Stomach (tissue), 19 donors: ENCODE measurements around the gene EIF3CL. TPM values are rescaled to one million over a fixed set of nuclear protein-coding genes. Genes with fewer than 3 reads are reported as not detected.
"Not testable (repeated sequence)": the region's sequence is repeated elsewhere in the genome, so short reads cannot be mapped to it uniquely, and the experiment has no call there.

ENCODE experiments used
- DNase-seq, 2 donors: peaks; one replicate each; pipeline versions ENCODE4 v3.0.0 to v3.0.0-alpha.2; 2013 to 2019
- H3K27ac ChIP-seq, 5 donors: fragments of 200-600 bp in 4 of 5; sonication (generic) in 4 of 5; one replicate each; pipeline ENCODE4 v1.5.1; 2013 to 2019; ENCODE audit warnings: mild to moderate bottlenecking in 1 of 5, moderate library complexity in 1 of 5
- H3K27me3 ChIP-seq, 3 donors: fragments of 200-600 bp; sonication (generic); one replicate each; pipeline ENCODE4 v1.5.1; 2017 to 2019; ENCODE audit warnings: mixed run types in 1 of 3
- H3K36me3 ChIP-seq, 4 donors: fragments of 200-600 bp; sonication (generic); 1 replicate in 3 of 4; 2 replicates in 1 of 4; pipeline ENCODE4 v1.5.1; 2016 to 2019
- H3K4me1 ChIP-seq, 4 donors: fragments of 200-600 bp; sonication (generic); one replicate each; pipeline ENCODE4 v1.5.1; 2016 to 2019
- H3K4me3 ChIP-seq, 4 donors: fragments of 200-600 bp; sonication (generic) in 3 of 4; one replicate each; pipeline ENCODE4 v1.5.1; 2016 to 2019; ENCODE audit warnings: mild to moderate bottlenecking in 1 of 4
- H3K9me3 ChIP-seq, 4 donors: fragments of 200-600 bp; sonication (generic); one replicate each; pipeline ENCODE4 v1.5.1; 2016 to 2019
- WGBS, 5 donors: extraction: QIAGEN DNeasy Blood & Tissue Kit in 3 of 5; methylation state at CpG; one replicate each; pipeline versions ENCODE4 v1.1.5 to v1.1.7; 2013 to 2018; 5-methylcytosine and 5-hydroxymethylcytosine counted together
- intact Hi-C: fragments of 100-400 bp; cut with DNase I; formaldehyde crosslinking; loops from one replicate; pipeline ENCODE4 v1.15.1; 2023; ENCODE audit warnings: low total_unique reads
- long read RNA-seq, 10 donors: transcript quantifications; one replicate each; lab custom pipeline, GENCODE V29; 2026
- polyA plus RNA-seq, 3 donors: library from polyadenylated mRNA; stranded (reverse); fragments of 200-250 nt; gene quantifications; one replicate each; pipeline ENCODE4 v1.2.3, GENCODE V29; 2013
- total RNA-seq, 5 donors: library from RNA; depleted of rRNA; stranded (reverse); fragments of >200 nt; gene quantifications; one replicate each; pipeline versions ENCODE4 v1.1.0 to v1.2.3, GENCODE V29; 2014 to 2016
- donor health status: healthy with polysubstance abuse.
- donor health status: Bipolar disorder and iron deficiency.
- donor health status: healthy.

EIF3CL gene
- total RNA-seq (100 to 1,000 TPM in 3 of 5 donors, 10 to 100 TPM in 2; 96.0 to 227 (median 110) TPM), polyA plus RNA-seq (100 to 1,000 TPM in 1 of 3 donors, 10 to 100 TPM in 2; 63.4 to 101 (median 77.1) TPM)
- long read RNA-seq, donor 1, partial matches to known transcripts, result 83 of 95 reads
- long read RNA-seq, donor 1, other reads (novel, unspliced or antisense), result 12 of 95 reads
- long read RNA-seq, donor 2, transcript EIF3CL-201 (21 exons, 3,085 nt), result major isoform, 6 of 253 reads
- long read RNA-seq, donor 2, partial matches to known transcripts, result 165 of 253 reads
- long read RNA-seq, donor 2, other reads (novel, unspliced or antisense), result 81 of 253 reads
- long read RNA-seq, donor 3, partial matches to known transcripts, result 55 of 71 reads
- long read RNA-seq, donor 3, other reads (novel, unspliced or antisense), result 14 of 71 reads
- long read RNA-seq, donor 4, partial matches to known transcripts, result 9 of 10 reads
- long read RNA-seq, donor 4, other reads (novel, unspliced or antisense), result 0 of 10 reads
- long read RNA-seq, donor 5, partial matches to known transcripts, result 195 of 233 reads
- long read RNA-seq, donor 5, other reads (novel, unspliced or antisense), result 35 of 233 reads
- long read RNA-seq, donor 6, transcript EIF3CL-201 (21 exons, 3,085 nt), result major isoform, 13 of 732 reads
- long read RNA-seq, donor 6, partial matches to known transcripts, result 711 of 732 reads
- long read RNA-seq, donor 6, other reads (novel, unspliced or antisense), result 7 of 732 reads
- long read RNA-seq, donor 7, transcript EIF3CL-201 (21 exons, 3,085 nt), result major isoform, 5 of 33 reads
- long read RNA-seq, donor 7, partial matches to known transcripts, result 28 of 33 reads
- long read RNA-seq, donor 7, other reads (novel, unspliced or antisense), result 0 of 33 reads
- long read RNA-seq, donor 8, transcript EIF3CL-201 (21 exons, 3,085 nt), result major isoform, 5 of 228 reads
- long read RNA-seq, donor 8, partial matches to known transcripts, result 193 of 228 reads
- long read RNA-seq, donor 8, other reads (novel, unspliced or antisense), result 30 of 228 reads
- long read RNA-seq, donor 9, partial matches to known transcripts, result 160 of 169 reads
- long read RNA-seq, donor 9, other reads (novel, unspliced or antisense), result 8 of 169 reads
- long read RNA-seq, donor 10, partial matches to known transcripts, result 38 of 41 reads
- long read RNA-seq, donor 10, other reads (novel, unspliced or antisense), result 0 of 41 reads

GRCh38 chr16:28403220-28404072, at the start of gene EIF3CL:
Gene EIF3CL (minus strand): TSS chr16:28403841. CDS start chr16:28403618, 223 bp downstream.
- H3K36me3 ChIP-seq, DNase-seq, H3K4me1 ChIP-seq, intact Hi-C loops, H3K9me3 ChIP-seq, H3K27ac ChIP-seq, H3K27me3 ChIP-seq: not testable (repeated sequence)
- no CpG with 5 or more reads among the region's 66 CpGs for WGBS, 5 donors
- H3K4me3 ChIP-seq, result peak within 1 kb of the TSS in 3 of 4 donors; percentile 31 to 33 (median 32)

GRCh38 chr16:28447081-28447480, 43.4 kb upstream of the EIF3CL start:
- not testable (repeated sequence) for DNase-seq, H3K27ac ChIP-seq
- WGBS, 5 donors, result no CpG with 5 or more reads among the region's 6 CpGs

GRCh38 chr16:28446388-28446787, 42.7 kb upstream of the EIF3CL start:
- WGBS, 5 donors, result no CpG with 5 or more reads among the region's 4 CpGs
- H3K36me3 ChIP-seq, H3K27me3 ChIP-seq, H3K9me3 ChIP-seq, intact Hi-C loops, H3K4me3 ChIP-seq, H3K27ac ChIP-seq, H3K4me1 ChIP-seq, DNase-seq: not testable (repeated sequence)

More at GRCh38 chr16:28447081-28447480, 43.4 kb upstream of the EIF3CL start:
- H3K36me3 ChIP-seq, H3K4me1 ChIP-seq, H3K9me3 ChIP-seq, intact Hi-C loops, H3K27me3 ChIP-seq, H3K4me3 ChIP-seq: not testable (repeated sequence)

- H3K27ac ChIP-seq, DNase-seq, intact Hi-C loops, H3K4me1 ChIP-seq, H3K27me3 ChIP-seq, H3K9me3 ChIP-seq, H3K4me3 ChIP-seq, H3K36me3 ChIP-seq: not testable (repeated sequence)
- 74 to 88% (median 83%) methylated on average over 2 to 4 of the region's 6 CpGs; no CpG with 5 or more reads in 1 of the 5 donors for WGBS, 5 donors
These were observed 40.3 kb upstream of the EIF3CL start for GRCh38 chr16:28443943-28444342.

- intact Hi-C loops, H3K4me3 ChIP-seq, H3K27ac ChIP-seq, H3K36me3 ChIP-seq, H3K4me1 ChIP-seq, DNase-seq, H3K9me3 ChIP-seq, H3K27me3 ChIP-seq: not testable (repeated sequence)
- WGBS, 5 donors, result 64 to 95% (median 89%) methylated on average over 2 to 4 of the region's 6 CpGs
These were observed 35.3 kb upstream of the EIF3CL start for GRCh38 chr16:28438899-28439298.

GRCh38 chr16:28435340-28435739, 31.7 kb upstream of the EIF3CL start:
- H3K4me3 ChIP-seq, H3K27ac ChIP-seq, H3K9me3 ChIP-seq, H3K4me1 ChIP-seq, intact Hi-C loops, DNase-seq, H3K36me3 ChIP-seq, H3K27me3 ChIP-seq: not testable (repeated sequence)
- WGBS, 5 donors, result 83 to 96% (median 96%) methylated on average over 2 to 17 of the region's 29 CpGs; no CpG with 5 or more reads in 2 of the 5 donors

GRCh38 chr16:28426060-28426680, 22.5 kb upstream of the EIF3CL start:
- 86% methylated on average over 1 of the region's 10 CpGs; no CpG with 5 or more reads in 4 of the 5 donors for WGBS, 5 donors
- intact Hi-C loops, H3K4me3 ChIP-seq: not testable (repeated sequence)

GRCh38 chr16:28421071-28421750, 17.6 kb upstream of the EIF3CL start:
- H3K4me1 ChIP-seq, H3K27me3 ChIP-seq, H3K4me3 ChIP-seq, DNase-seq, H3K9me3 ChIP-seq, H3K36me3 ChIP-seq, H3K27ac ChIP-seq, intact Hi-C loops: not testable (repeated sequence)
- WGBS, 5 donors, result no CpG with 5 or more reads among the region's 11 CpGs

More at GRCh38 chr16:28426060-28426680, 22.5 kb upstream of the EIF3CL start:
- not testable (repeated sequence) for H3K4me1 ChIP-seq, H3K9me3 ChIP-seq, H3K36me3 ChIP-seq, H3K27me3 ChIP-seq, H3K27ac ChIP-seq, DNase-seq

GRCh38 chr16:28417033-28417432, 13.4 kb upstream of the EIF3CL start:
- H3K27ac ChIP-seq, DNase-seq, H3K36me3 ChIP-seq, H3K4me1 ChIP-seq, H3K27me3 ChIP-seq, H3K4me3 ChIP-seq, intact Hi-C loops, H3K9me3 ChIP-seq: not testable (repeated sequence)
- 87 to 92% (median 91%) methylated on average over 9 to 19 of the region's 30 CpGs; no CpG with 5 or more reads in 1 of the 5 donors for WGBS, 5 donors

- DNase-seq, H3K27ac ChIP-seq, H3K9me3 ChIP-seq, intact Hi-C loops, H3K27me3 ChIP-seq, H3K36me3 ChIP-seq, H3K4me3 ChIP-seq, H3K4me1 ChIP-seq: not testable (repeated sequence)
- WGBS, 5 donors, result 89 to 94% (median 92%) methylated on average over 11 to 15 of the region's 18 CpGs
These were observed 10.9 kb upstream of the EIF3CL start for GRCh38 chr16:28414530-28414929.
